DND-41 (cell line): ENCODE data around the gene ZNF609.

Source experiments
- CTCF ChIP-seq: IDR thresholded peaks from 2 replicates; pipeline ENCODE4 v1.5.1; 2012; ENCODE audit warnings: borderline replicate concordance, low read length, moderate library complexity, mild to moderate bottlenecking; ENCODE audit not compliant: poor library complexity, severe bottlenecking; ENCODE audit errors: extremely low read depth
- EZH2 ChIP-seq: IDR thresholded peaks from 3 replicates; pipeline ENCODE4 v1.6.1; 2012; ENCODE audit warnings: borderline replicate concordance, low read depth, mild to moderate bottlenecking, moderate library complexity, low read length, inconsistent platforms; ENCODE audit not compliant: severe bottlenecking

DNA sequence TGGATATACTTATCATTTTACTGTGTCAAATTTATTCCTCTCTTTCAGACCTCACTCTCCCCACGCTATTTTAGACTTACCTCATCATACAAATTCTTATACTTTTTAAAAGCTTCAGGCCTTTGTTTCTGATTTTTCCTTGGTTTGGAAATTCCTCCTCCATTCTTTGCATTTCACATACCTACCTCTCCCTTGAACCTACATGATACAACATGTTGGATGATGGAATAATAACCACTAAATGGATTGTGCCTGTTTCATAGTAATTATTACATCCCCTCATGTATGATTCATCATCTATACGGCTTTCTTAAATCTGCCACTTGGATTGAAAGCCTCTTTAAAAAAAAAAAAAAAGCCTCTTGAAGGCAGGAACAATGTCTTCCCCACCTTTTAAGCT is 48.2 kb upstream of the ZNF609 start:
- no peak for TF ChIP-seq EZH2
- no peak for TF ChIP-seq CTCF
